GM18498 (cell line): Measurements from ENCODE around the gene TMEM59L.

ENCODE experiments used
- ATAC-seq: cut with Tn5 transposase; IDR thresholded peaks from one replicate; pipeline ENCODE4 v1.9.1; 2021; ENCODE audit warnings: mild to moderate bottlenecking, moderate library complexity; ENCODE audit not compliant: unreplicated experiment

TMEM59L gene

GRCh38 chr19:18608102-18608804 is 4.4 kb upstream of the TMEM59L start:
- no peak for ATAC-seq

GRCh38 chr19:18608805-18609716 is 3.6 kb upstream of the TMEM59L start:
- no peak for ATAC-seq

- no peak for ATAC-seq
These were observed 3.0 kb upstream of the TMEM59L start for GRCh38 chr19:18609717-18610051.

GRCh38 chr19:18610245-18610555 is 2.5 kb upstream of the TMEM59L start:
- no peak for ATAC-seq

GRCh38 chr19:18610556-18611326 is 1.9 kb upstream of the TMEM59L start:
- no peak for ATAC-seq

GRCh38 chr19:18611327-18612050 is 1.2 kb upstream of the TMEM59L start:
- no peak for ATAC-seq

- ATAC-seq = no peak
These were observed 459 bp upstream of the TMEM59L start for GRCh38 chr19:18612051-18612771.

GRCh38 chr19:18613589-18614234 is 1.0 kb downstream of the TMEM59L start:
- no peak for ATAC-seq

- ATAC-seq = no peak
These were observed 3.4 kb downstream of the TMEM59L start for GRCh38 chr19:18616023-18616422.

GRCh38 chr19:18617562-18617961 is 4.9 kb downstream of the TMEM59L start:
- no peak for ATAC-seq

- ATAC-seq = no peak
These were observed 5.6 kb downstream of the TMEM59L start for GRCh38 chr19:18618236-18618635.

GRCh38 chr19:18620311-18620710 is 7.6 kb downstream of the TMEM59L start:
- no peak for ATAC-seq

- no peak for ATAC-seq
These were observed 8.2 kb downstream of the TMEM59L start for GRCh38 chr19:18620902-18621301.

GRCh38 chr19:18626906-18627305 is 14.2 kb downstream of the TMEM59L start:
- ATAC-seq = no peak

GRCh38 chr19:18629166-18630088 is 16.8 kb downstream of the TMEM59L start:
- ATAC-seq = no peak

GRCh38 chr19:18633321-18633720 is 20.7 kb downstream of the TMEM59L start:
- no peak for ATAC-seq

GRCh38 chr19:18634612-18635297 is 22.1 kb downstream of the TMEM59L start:
- no peak for ATAC-seq

GRCh38 chr19:18635831-18636182 is 23.1 kb downstream of the TMEM59L start:
- ATAC-seq = no peak
